GM18526 (cell line): Measurements from ENCODE around the gene AGBL1.

Source experiments
- POLR2A ChIP-seq: IDR thresholded peaks from 3 replicates; pipeline ENCODE4 v1.6.1; 2011; ENCODE audit not compliant: insufficient read length; ENCODE audit errors: extremely low read depth

AGBL1 gene

DNA sequence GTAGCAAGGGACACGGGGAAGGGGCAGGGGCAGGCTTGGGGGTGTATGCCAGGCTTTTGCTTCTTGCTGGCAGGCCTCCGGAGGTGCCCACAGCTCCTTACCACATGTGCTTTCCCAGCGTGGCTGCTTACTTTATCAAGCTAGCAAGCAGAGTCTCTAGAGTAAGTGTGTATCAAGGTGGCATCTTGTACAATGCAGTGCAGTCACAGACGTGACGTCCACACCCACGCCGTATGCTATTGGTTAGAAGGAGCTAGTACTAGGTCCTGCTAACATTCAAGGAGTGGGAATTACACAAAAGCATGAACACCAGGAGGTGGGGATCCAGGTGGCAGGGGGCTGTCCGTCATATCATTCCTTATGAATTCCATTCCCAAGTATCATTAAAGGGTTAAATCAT lies 15.3 kb upstream of the AGBL1 start:
- TF ChIP-seq POLR2A = no peak

DNA sequence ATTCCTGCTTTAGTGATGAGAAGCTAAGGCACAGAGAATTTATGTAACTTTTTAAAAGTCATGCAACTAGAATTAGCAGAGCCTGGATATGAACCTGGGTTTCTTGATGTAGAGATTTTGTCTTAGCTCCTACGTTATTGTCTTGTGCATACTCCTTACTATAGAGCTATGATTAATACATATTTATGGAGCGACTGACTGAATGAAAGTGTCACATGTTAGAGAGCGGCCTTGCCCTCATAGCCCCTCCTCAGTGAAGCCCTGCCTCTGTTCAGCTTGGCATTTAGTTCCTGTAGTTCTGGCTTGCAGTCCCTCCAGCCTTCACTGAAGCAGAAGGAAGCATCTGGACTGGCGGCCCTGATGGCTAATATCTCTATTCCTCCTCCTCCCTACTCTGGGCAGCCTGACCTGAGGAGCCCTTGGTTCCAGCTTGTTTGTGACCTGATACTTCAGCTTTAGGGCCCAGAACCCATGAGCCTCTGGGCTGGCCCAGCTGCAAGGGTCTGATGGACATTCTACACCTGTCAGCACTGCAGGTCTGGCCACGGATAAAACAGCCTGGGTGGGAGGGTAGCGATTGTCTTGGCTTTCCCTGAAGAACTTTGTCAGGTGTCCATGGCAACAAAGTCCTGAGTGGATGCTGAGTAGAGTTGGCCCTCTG lies 13.4 kb upstream of the AGBL1 start:
- no peak for TF ChIP-seq POLR2A

DNA sequence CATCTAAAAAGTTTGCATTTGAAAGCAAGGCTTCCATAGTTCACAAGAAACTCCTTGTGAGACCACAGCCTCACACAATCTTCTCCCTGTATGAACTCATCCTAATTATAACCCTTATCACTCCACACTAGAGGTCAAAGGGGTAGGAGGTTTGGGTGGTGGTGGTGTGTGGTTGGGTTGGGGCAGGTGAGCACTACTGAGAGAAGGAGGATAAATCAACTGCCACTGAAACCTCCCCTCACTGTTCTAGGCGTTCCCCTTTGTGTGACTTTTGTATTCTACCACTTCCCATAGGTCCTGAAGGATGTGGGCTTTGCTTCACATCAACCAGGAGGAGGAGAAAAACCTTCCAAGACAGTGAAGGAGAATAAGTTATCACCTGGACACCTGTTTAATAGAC lies 6.4 kb upstream of the AGBL1 start:
- no peak for TF ChIP-seq POLR2A

DNA sequence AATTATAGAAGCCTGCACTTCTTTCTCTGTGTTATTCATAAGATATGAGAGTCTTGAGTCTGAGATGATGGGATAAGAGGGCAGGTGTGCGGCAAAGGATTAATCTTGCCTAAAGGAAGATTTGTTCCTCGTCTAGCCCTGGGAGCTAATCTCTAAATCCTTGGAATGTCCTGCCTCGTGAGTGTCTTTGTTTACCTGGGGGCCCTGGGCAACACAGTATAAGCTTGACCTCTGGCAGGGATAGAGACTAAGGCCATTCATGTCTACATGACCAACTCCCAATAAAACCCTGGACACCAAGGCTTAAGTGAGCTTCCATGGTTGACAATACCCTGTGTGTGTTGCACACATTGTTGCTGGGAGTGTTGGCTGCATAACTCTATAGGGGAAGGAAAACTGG lies 3.2 kb upstream of the AGBL1 start:
- TF ChIP-seq POLR2A = no peak

DNA sequence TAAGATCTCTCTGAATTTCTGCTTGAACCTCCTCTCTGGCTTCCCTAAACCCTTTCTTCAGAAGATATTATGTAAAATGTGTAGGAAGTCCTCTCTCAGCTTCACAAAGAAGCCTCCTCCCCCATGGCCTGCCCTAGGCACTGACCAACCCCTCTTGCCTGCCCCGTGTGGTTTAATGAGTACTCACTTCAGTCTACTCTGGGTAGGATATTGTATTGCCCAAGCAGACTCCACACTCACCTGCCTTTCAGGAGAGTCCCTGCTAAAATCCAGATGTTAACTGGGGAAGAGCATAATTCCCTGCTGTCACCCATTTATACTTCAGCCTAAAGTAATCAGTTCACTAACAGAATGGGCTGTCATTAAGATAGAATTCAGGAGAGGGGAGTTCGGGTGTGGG lies 2.6 kb upstream of the AGBL1 start:
- TF ChIP-seq POLR2A = no peak

DNA sequence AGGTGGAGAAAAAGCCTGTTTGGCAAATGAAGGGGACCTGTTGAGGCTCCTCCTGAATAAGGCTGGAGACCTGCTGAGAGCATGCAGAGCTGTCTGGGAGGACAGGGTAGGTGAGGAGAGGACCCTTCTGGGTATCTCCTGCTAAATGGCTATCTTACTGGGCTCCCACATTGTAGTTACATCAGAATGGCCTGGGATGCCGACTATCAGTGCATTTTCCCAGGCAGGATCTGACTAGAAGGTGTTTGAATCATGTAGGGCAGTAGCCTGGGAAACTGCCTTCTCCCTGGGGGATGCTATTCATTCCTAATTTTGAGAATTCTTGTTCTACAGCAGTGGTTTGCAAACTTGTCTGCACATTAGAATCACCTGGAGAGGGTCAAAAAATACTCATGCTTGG lies 631 bp downstream of the AGBL1 start:
- no peak for TF ChIP-seq POLR2A

DNA sequence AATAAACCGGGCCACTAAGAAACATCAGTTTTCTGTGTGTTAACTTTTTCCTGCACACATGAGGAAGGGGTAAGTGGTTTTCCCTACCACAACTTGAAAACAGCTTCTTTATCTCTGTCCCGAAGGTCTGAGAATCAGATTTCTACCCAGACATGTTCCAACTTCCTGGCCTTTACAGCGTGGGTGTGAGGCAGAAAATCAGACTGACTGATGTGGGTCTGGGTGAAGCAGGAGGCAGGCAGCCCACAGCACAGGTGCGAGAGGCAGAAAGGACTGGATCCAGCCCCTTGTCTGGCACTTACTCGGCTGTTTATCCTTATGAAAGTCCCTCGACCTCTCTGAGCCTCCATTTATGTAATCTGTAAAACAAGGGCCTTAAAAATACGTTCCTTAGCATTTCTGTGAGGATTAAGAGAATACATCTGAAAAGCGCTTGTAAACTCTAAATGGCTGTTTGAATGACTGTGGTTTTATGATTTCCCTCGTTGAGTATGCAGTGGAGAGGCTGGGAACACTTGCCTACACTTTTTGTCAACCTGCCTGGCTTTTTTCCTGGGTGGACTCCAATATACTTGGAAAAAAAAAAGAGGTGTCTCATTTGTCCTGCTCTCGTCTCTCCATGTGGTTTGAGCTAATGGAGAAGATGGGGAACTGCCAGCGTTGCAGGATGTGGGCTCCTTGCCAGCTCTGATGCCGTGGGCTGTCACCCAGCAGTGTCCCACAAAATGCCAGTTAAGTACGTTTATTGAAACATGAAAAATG lies 3.1 kb downstream of the AGBL1 start:
- TF ChIP-seq POLR2A = no peak

DNA sequence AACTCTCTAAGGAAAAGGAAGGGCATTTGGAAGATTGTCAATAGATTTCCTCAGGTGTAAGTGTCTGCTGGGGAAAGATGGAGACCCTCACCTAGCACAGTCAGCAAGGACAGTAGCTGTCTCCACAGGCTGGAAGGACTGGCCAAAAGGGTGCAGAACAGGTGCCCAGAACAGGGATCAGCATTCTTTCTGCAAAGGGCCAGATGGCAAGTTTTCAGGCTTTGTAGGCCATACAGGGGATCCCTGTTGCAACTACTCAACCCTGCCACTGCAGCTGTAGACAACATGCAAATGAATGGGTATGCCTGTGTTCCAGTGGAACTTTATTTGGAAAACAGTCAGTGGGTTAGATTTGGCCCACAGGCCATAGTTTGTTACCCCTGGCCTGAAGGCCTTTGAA lies 8.1 kb downstream of the AGBL1 start:
- TF ChIP-seq POLR2A = no peak

DNA sequence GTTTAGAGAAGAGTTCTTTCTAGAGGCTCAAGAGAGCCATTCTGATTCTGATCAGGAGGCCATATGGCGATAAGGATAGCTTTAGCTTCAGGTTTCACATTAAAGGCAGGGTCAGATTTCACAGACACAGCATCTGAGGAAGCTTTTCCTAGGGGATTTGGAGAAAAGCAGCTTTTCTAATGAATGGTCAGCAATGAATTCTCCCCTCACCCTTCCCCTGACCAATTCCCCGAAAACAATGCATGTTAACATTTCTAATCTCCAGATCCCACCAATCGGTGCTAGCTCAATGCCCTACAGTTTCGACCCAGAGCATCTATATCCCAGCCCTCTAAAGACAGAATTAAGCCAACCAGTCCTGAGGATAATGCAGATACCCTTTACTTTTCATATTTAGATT lies 9.8 kb downstream of the AGBL1 start:
- TF ChIP-seq POLR2A = no peak

DNA sequence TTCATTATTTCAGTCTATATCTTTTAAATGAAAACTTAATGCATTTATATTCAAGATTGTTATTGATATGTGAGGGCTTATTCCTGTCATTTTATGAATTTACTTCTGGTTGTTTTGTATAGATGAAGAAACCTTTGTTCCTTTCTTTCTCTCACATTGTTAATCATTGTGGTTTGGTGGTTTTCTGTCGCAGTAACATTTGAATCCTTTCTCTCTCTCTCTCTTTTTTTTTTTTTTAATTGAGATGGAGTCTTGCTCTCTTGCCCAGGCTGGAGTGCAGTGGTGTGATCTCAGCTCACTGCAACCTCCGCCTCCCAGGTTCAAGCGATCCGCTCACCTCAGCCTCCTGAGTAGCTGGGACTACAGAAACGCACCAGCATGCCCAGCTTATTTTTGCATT lies 22.1 kb downstream of the AGBL1 start:
- no peak for TF ChIP-seq POLR2A

DNA sequence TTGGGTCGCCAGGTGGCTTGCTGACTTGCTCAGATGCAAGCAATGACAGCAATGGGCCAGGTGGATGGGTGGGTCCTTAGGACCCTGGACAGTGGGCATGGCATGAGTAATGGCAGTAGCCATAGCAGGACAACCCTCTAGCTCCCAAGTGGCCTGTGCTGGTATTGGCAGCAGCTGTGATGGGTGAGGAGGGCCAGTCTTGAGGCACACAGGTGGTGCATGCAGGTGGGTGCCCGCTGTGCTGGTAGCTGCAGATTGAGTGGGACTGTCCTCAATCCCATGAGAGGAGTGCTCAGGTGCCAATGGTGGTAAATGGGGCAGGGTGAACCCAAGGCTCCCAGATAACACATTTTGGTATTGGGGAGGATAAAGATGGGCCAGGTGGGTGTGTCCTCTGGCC lies 24.2 kb downstream of the AGBL1 start:
- no peak for TF ChIP-seq POLR2A

DNA sequence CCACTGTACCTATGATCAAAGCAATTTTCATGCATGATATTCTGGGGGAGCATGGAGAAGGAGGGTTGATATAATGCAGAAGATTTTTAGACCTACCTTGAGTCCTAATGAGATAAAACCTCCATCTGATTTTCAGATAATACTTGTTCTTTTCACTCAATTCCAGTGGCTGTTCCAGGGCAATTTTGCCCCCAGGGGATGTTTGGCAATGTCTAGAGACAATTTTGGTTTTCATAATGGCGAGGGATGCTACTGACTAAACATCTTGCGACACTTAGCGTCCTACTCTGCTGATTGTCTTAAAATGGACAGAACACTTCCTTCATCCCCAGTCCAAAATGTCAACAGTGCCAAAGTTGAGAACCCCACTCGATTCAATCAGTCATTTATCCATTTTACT lies 26.6 kb downstream of the AGBL1 start:
- no peak for TF ChIP-seq POLR2A

DNA sequence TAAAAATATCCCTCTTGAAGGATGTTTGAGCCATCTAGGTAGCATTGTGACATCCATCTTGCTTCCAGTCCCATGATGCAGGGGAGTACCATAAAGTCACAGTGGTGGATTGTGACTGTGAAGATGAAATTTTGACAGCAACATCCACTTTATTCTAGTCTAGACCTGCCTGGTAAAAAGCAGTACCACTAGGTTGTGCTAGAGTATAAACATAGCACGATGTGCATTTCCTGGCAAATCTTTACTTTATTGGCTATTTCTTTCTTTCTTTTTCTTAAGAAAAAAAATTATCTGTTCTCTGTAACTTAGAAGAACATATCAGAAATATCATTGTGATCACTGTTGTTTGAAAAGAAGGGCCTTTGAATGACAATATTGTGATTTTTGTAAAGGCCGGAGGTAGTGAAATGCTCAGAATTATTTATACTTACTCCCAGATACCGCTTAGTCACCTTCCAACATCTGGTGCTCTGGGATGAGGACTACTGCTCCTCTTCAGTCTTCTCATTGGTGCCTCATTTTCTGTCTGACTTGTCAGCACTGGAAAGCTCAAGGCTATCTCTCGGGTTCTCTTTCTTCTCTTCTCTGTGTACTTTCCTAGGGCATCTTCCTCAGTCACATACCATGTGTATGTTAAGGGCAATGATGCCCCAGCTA lies 35.6 kb downstream of the AGBL1 start:
- TF ChIP-seq POLR2A = no peak

DNA sequence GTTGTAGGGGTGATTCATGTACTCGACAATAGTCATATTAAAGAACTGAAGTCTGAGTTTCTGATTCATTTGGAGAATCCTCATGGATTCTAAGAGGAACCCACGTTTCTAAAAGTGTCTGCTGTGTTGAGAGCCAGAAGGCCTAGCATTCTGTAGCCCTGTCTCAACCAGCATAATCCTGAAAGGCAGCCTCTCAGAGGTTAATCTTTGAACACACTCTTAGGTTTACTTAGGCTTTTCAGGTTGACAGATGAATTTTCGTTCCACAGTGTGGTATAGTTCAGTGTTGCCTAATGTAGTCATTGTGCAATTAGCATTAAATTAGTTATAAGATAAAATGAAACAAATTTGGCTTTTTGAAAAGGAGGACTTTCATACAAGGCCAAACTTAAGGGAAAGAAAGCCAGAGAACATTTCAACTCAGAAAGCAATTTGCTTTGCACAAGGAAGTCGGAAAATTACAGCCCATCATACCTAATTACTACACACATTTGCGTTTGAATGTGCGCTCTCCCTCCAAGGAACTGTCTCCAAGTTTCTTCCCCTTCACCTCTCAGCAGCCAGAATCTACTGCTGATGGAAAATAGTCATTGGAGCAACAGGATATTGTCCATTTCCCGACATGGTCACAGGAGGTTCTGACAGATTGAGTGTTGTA lies 42.0 kb downstream of the AGBL1 start:
- TF ChIP-seq POLR2A = no peak

DNA sequence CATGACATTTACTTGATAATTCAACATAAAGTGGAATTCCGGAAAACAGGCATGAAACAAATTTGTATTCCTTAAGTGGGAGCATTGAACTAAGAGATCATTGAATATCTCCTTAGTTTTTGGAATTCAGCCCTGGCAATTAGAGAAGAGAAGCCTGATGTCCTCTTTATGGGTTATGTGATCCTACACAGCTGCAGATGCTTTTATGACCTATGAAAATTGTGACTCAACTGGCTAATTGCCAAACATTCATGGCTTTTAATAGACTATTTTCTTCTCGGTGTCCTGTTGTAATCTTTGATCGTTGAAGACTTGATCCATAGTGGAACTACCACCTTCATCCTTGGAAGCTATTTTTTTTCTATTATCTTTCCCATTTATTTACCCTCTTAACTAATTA lies 46.1 kb downstream of the AGBL1 start:
- TF ChIP-seq POLR2A = no peak

DNA sequence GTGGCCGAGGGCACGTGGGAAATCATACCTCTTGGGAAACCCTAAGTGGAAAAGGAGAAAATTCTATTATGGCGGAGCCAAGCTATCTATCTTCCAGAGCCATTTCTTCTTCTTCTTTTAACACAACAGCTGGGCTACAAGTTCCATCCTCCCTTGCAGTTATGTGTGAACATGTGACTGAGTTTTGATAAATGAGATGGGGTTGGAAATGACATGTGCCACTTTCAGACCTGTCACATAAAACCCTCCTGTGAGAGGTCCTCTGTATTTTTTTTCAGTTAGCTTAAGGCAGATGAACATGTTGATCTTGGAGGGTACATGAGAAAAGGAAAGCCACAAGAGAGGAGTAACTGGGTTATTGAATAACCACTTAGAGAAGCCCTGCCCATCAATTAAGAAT lies 47.9 kb downstream of the AGBL1 start:
- TF ChIP-seq POLR2A = no peak
